K562 (cell line): ENCODE results near the gene OGDH. TPM values are rescaled to one million over a fixed set of nuclear protein-coding genes. Genes with fewer than 3 reads are reported as not detected.

Source experiments
- ARID3A ChIP-seq: IDR thresholded peaks from 2 replicates; pipeline ENCODE4 v1.6.1; 2012; ENCODE audit warnings: low read depth, low read length, improper control_type of control experiment, borderline replicate concordance
- C11orf30 ChIP-seq: fragments of 450-650 bp; IDR thresholded peaks from 2 replicates; pipeline ENCODE4 v1.6.1; 2016; ENCODE audit warnings: low read depth, mild to moderate bottlenecking
- CEBPG ChIP-seq, 3 experiments: fragments of 200-800 bp in 1 of 3; sonication (Bioruptor generic) in 1 of 3; sonication (generic) in 1 of 3; formaldehyde crosslinking in 1 of 3; IDR thresholded peaks in 2 of 3; conservative IDR thresholded peaks in 1 of 3; 2 replicates each; pipeline versions ENCODE4 v1.6.1 to v1.8.0; 2016 to 2022; ENCODE audit warnings: missing compliant biosample characterization in 2 of 3, missing genetic modification characterization in 2 of 3, mild to moderate bottlenecking in 1 of 3, missing genetic modification reagents in 1 of 3
- CHD2 ChIP-seq: IDR thresholded peaks from 2 replicates; pipeline ENCODE4 v1.6.1; 2011; ENCODE audit warnings: low read depth, low read length
- CREBBP ChIP-seq: IDR thresholded peaks from one replicate; pipeline ENCODE4 v1.6.1; 2012; ENCODE audit warnings: low read depth, mild to moderate bottlenecking, control low read depth, inconsistent platforms, low read length
- DNMT1 ChIP-seq: fragments of 450-650 bp; IDR thresholded peaks from 2 replicates; pipeline ENCODE4 v1.6.1; 2016; ENCODE audit warnings: antibody characterized with exemption, mild to moderate bottlenecking
- ESRRA ChIP-seq: fragments of 450-650 bp; IDR thresholded peaks from 2 replicates; pipeline ENCODE4 v1.6.1; 2014; ENCODE audit warnings: low read depth, mild to moderate bottlenecking, moderate library complexity, borderline replicate concordance
- GABPA ChIP-seq: fragments of 200-800 bp; sonication (Bioruptor generic); conservative IDR thresholded peaks from 2 replicates; pipeline ENCODE4 v1.6.1; 2016; ENCODE audit warnings: low read depth, missing genetic modification characterization, missing compliant biosample characterization
- GTF2B ChIP-seq: IDR thresholded peaks from 2 replicates; pipeline ENCODE4 v1.6.1; 2011; ENCODE audit not compliant: insufficient read length; ENCODE audit errors: extremely low read depth
- HMG20B ChIP-seq: fragments of 250-450 bp; sonication (Bioruptor Pico); IDR thresholded peaks from 2 replicates; pipeline ENCODE4 v1.5.0; 2021; ENCODE audit warnings: mild to moderate bottlenecking
- HNRNPUL1 ChIP-seq: fragments of 200-400 bp; formaldehyde crosslinking; IDR thresholded peaks from 2 replicates; pipeline ENCODE4 v1.6.1; 2017; ENCODE audit warnings: low read length
- ID3 ChIP-seq, 2 experiments: fragments of 250-450 bp in 1 of 2; fragments of 450-650 bp in 1 of 2; sonication (Bioruptor Pico) in 1 of 2; IDR thresholded peaks; 2 replicates each; pipeline versions ENCODE4 v1.6.1 to v1.8.0; 2016 to 2021; ENCODE audit warnings: mild to moderate bottlenecking in 2 of 2, moderate library complexity in 2 of 2, missing compliant biosample characterization in 1 of 2, missing genetic modification characterization in 1 of 2
- KLF13 ChIP-seq: fragments of 450-650 bp; IDR thresholded peaks from 2 replicates; pipeline ENCODE4 v1.6.1; 2016; ENCODE audit warnings: missing genetic modification characterization, low read depth, mild to moderate bottlenecking, missing compliant biosample characterization, moderate library complexity, borderline replicate concordance
- NBN ChIP-seq: fragments of 450-650 bp; IDR thresholded peaks from 2 replicates; pipeline ENCODE4 v1.6.1; 2016; ENCODE audit warnings: low read depth, mild to moderate bottlenecking
- NR1H2 ChIP-seq: sonication (generic); formaldehyde crosslinking; IDR thresholded peaks from 2 replicates; pipeline ENCODE4 v1.4.0; 2020; ENCODE audit warnings: mild to moderate bottlenecking, missing genetic modification reagents
- SRF ChIP-seq, 2 experiments: fragments of 250-450, 450-650 bp in 1 of 2; sonication (Bioruptor Pico) in 1 of 2; sonication (generic) in 1 of 2; formaldehyde crosslinking; IDR thresholded peaks; 2 replicates each; pipeline versions ENCODE4 v1.5.0 to v1.5.1; 2020 to 2022; ENCODE audit warnings: mild to moderate bottlenecking in 1 of 2, missing genetic modification reagents in 1 of 2
- SUPT5H ChIP-seq: fragments of 450-650 bp; IDR thresholded peaks from 2 replicates; pipeline ENCODE4 v1.6.1; 2016
- TFAM ChIP-seq: fragments of 250-450 bp; sonication (Bioruptor Pico); conservative IDR thresholded peaks from 2 replicates; pipeline ENCODE4 v1.5.0; 2021; ENCODE audit warnings: mild to moderate bottlenecking, moderate library complexity
- ZBTB17 ChIP-seq: fragments of 450-650 bp; formaldehyde crosslinking; IDR thresholded peaks from 2 replicates; pipeline ENCODE4 v1.4.0; 2020; ENCODE audit warnings: mild to moderate bottlenecking
- ZEB2 ChIP-seq: fragments of 450-650 bp; IDR thresholded peaks from 2 replicates; pipeline ENCODE4 v1.6.1; 2016
- ZNF184 ChIP-seq: sonication (generic); formaldehyde crosslinking; IDR thresholded peaks from 2 replicates; pipeline ENCODE4 v1.5.0; 2020; ENCODE audit warnings: missing genetic modification reagents
- ZNF41 ChIP-seq: fragments of 250-450 bp; sonication (Bioruptor Pico); conservative IDR thresholded peaks from 2 replicates; pipeline ENCODE4 v1.4.0; 2020; ENCODE audit warnings: mild to moderate bottlenecking
- ZNF696 ChIP-seq: fragments of 250-450 bp; sonication (Bioruptor Pico); conservative IDR thresholded peaks from 2 replicates; pipeline ENCODE4 v1.4.0; 2020; ENCODE audit warnings: mild to moderate bottlenecking, moderate library complexity
- ZNF76 ChIP-seq: fragments of 250-450 bp; sonication (Bioruptor Pico); IDR thresholded peaks from 2 replicates; pipeline ENCODE4 v1.4.0; 2020; ENCODE audit warnings: mild to moderate bottlenecking, moderate library complexity, borderline replicate concordance
- ZNF77 ChIP-seq: fragments of 250-450 bp; sonication (Bioruptor Pico); IDR thresholded peaks from 2 replicates; pipeline ENCODE4 v1.5.0; 2020
- polyA plus RNA-seq, 8 experiments: library from polyadenylated mRNA; depleted of rRNA in 4 of 8; stranded (reverse) in 5 of 8; unstranded in 3 of 8; fragments of >200 nt; fragmentation: Nextera tagmentation in 2 of 8; fragmentation: Illumina TruSeq in 1 of 8; extraction: Ambion mirVana in 2 of 8; extraction: Trizol in 1 of 8; gene quantifications; 2 replicates each; pipeline versions ENCODE4 v1.2.1 to v1.2.3, GENCODE V29; 2011 to 2014; ENCODE audit warnings: inconsistent platforms in 1 of 8, missing spikeins in 1 of 8
- total RNA-seq, 7 experiments: library from RNA; depleted of rRNA in 6 of 7; stranded (reverse); fragments of >200 nt in 6 of 7; fragmentation: Illumina TruSeq in 2 of 7; extraction: Trizol in 2 of 7; gene quantifications; 2 replicates each; pipeline versions ENCODE4 v1.2.1 to v1.2.3, GENCODE V29; 2011 to 2021; ENCODE audit warnings: low replicate concordance in 1 of 7

Gene OGDH
- total and polyA plus RNA-seq, 9 of the 15 experiments (the other 6 are each of a cell fraction or from before 2014, with no cell fraction given) = 3.1 to 80.3 (median 23.5) TPM

- TF ChIP-seq ESRRA (no peak; the same call in 1 of the 2 replicates), CHD2 (no peak), HNRNPUL1 (no peak), DNMT1 (no peak), NBN (peak; percentile 16; the same call in 1 of the 2 replicates), ZNF41 (CRISPR knock-in tag) (no peak), ZNF77 (CRISPR knock-in tag) (no peak), ID3 (CRISPR knock-in tag; IDR thresholded peaks at IDR 0.05) (no peak), ID3 (tag; IDR thresholded peaks at IDR 0.05) (no peak), HMG20B (CRISPR knock-in tag) (no peak), SUPT5H (no peak), ZNF76 (CRISPR knock-in tag) (no peak), NR1H2 (CRISPR knock-in tag) (no peak), CREBBP (no peak), ZNF696 (CRISPR knock-in tag) (no peak), ZBTB17 (CRISPR knock-in tag) (peak; percentile 83), ZEB2 (no peak), ZNF184 (CRISPR knock-in tag) (no peak), C11orf30 (no peak), TFAM (CRISPR knock-in tag) (no peak), SRF (CRISPR knock-in tag; IDR thresholded peaks at IDR 0.05) (no peak), GABPA (tag) (peak; percentile 67), CEBPG (CRISPR knock-in tag; IDR thresholded peaks at IDR 0.05) (no peak), CEBPG (tag; conservative IDR thresholded peaks at IDR 0.05 in 1 of 2, IDR thresholded peaks at IDR 0.05 in 1 of 2) (no peak), KLF13 (tag) (no peak), GTF2B (no peak), ARID3A (no peak)
Measured at GRCh38 chr7:44607141-44608068, 978 bp downstream of the OGDH start (continued).
